H1 (cell line): Measurements from ENCODE around the gene GALNT18. TPM values are rescaled to one million over a fixed set of nuclear protein-coding genes. Genes with fewer than 3 reads are reported as not detected.

Experiments
- CHD1 ChIP-seq: IDR thresholded peaks from 2 replicates; pipeline ENCODE4 v1.6.1; 2012; ENCODE audit warnings: low read depth, low read length, improper control_type of control experiment
- RFX5 ChIP-seq: IDR thresholded peaks from 2 replicates; pipeline ENCODE4 v1.6.1; 2011; ENCODE audit warnings: low read depth, low read length, improper control_type of control experiment, borderline replicate concordance
- SAP30 ChIP-seq: fragments of 300-600 bp; sonication (generic); IDR thresholded peaks from 2 replicates; pipeline ENCODE4 v1.7.1; 2012; ENCODE audit warnings: low read length, moderate library complexity, mild to moderate bottlenecking, inconsistent platforms; ENCODE audit not compliant: insufficient read depth, insufficient replicate concordance
- SP4 ChIP-seq: IDR thresholded peaks from 2 replicates; pipeline ENCODE4 v1.6.1; 2012; ENCODE audit warnings: low read length, inconsistent platforms
- TCF12 ChIP-seq: IDR thresholded peaks from 2 replicates; pipeline ENCODE4 v1.6.1; 2011; ENCODE audit warnings: low read depth, mild to moderate bottlenecking, low read length
- polyA plus RNA-seq, 7 experiments: library from polyadenylated mRNA; depleted of rRNA in 3 of 7; stranded (reverse) in 5 of 7; unstranded in 2 of 7; fragments of >200 nt in 5 of 7; fragments of 200-250 nt in 2 of 7; gene quantifications; 1 replicate in 5 of 7; 2 replicates in 1 of 7; 4 replicates in 1 of 7; pipeline versions ENCODE4 v1.2.1 to v1.2.3, GENCODE V29; 2011 to 2013; ENCODE audit warnings: missing spikeins in 2 of 7, mixed read lengths in 2 of 7
- total RNA-seq: library from RNA; stranded (reverse); fragmentation: NEBNext Ultra II Directional; extraction: Animal tissue kit (Norgen Biotek cat#: 25700); gene quantifications from 2 replicates; pipeline ENCODE4 v1.2.1, GENCODE V29; 2021
- TF ChIP-seq, protein P1 (sequence below): IDR thresholded peaks from 2 replicates; pipeline ENCODE4 v1.6.1; 2011; ENCODE audit warnings: low read depth, mild to moderate bottlenecking, low read length; ENCODE audit not compliant: insufficient read depth

Gene GALNT18
- total and polyA plus RNA-seq, 2 of the 8 experiments (the other 6 are each of a cell fraction or from before 2014, with no cell fraction given): 6.0 to 9.4 TPM

DNA sequence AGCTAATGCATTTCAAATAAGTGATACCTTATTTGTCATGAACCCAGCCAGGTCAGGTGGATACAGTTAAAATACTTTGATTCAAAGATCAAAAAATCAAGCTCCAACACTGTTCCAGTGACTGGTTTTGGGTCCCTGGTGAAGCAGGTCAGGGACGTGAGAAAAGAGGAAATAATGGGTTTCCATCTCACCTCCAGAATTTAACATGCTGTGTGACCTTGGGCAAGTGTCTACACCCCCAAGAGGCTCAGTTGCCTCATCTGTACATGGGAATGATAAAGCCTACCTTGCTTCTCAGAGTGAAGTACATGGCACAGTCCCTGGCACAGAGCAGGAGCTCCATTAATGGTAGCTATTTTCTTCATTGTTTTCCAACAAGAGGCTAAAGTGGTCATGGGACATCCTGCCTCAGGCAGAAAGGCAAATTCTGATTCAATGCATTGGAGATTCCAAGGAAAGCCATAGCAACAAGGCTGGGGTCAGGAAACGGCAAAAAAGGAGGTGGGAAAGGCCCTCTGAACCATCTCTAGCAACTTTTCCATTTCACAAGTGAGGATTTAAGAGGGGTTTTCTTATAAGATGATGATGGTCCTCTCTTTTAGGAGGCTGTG, 377.2 kb downstream of the GALNT18 start (continued):
- TF ChIP-seq SAP30 (no peak), CHD1 (no peak), SP4 (no peak), TCF12 (no peak), RFX5 (no peak)
- TF ChIP-seq, protein P1, sequence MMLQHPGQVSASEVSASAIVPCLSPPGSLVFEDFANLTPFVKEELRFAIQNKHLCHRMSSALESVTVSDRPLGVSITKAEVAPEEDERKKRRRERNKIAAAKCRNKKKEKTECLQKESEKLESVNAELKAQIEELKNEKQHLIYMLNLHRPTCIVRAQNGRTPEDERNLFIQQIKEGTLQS: no peak
